HTR-8/SVneo (cell line): ENCODE results near the gene SPACA5B.
"Not testable (repeated sequence)": the region's sequence is repeated elsewhere in the genome, so short reads cannot be mapped to it uniquely, and the experiment has no call there.

ENCODE experiments used
- DNase-seq: peaks from one replicate; pipeline ENCODE4 v3.0.0; 2011; ENCODE audit warnings: low spot score, mixed read lengths; ENCODE audit not compliant: insufficient read length
- FAIRE-seq: peaks from 2 replicates; lab custom pipeline; 2011; peaks lifted over from hg19 to GRCh38; lab: Jason Lieb, UNC

Gene SPACA5B

DNA sequence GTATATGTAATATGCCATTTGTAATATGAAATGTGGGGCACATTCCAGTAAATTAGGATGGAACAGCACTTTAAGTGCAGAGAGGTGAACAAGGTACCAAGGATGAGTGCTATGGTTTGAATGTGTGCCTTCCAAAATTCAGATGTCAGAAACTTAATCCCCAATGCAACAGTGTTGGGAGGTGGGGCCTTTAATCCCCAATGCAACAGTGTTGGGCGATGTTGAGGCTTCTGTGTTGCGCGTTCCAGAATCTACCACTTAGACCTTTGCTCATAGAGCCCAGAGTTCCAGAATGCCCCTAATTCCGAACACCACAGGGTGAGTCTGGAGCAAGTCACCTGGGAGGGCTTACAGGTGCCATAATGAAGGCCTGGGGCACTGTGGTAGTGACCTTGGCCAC, at the start of gene SPACA5B:
Gene SPACA5B (plus strand): TSS at position 301 of the 400 bp plus-strand sequence. CDS start 62 bp downstream, at position 363.
- not testable (repeated sequence) for FAIRE-seq

DNA sequence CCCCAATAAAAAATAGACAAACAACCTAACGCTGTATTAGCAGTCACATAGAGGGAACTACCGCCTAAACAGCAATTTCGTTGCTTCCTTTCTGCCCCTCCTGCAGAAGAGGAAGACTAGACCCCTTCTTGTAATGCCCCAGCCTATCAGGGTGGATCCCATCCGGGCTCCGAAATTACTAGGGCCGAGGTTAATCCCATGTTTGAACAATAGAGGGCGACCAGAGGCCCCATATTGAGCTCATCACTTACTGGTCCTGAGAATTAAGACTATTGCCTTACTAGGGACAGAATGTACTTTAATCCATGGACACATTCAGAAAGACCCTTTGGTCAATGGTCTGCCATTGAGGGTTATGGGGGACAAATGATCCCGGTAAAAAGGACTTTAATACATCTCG, 47.2 kb upstream of the SPACA5B start:
- peak; percentile 33 for DNase-seq
- no peak for FAIRE-seq

More for the DNA sequence above, at the start of gene SPACA5B:
- not testable (repeated sequence) for DNase-seq

DNA sequence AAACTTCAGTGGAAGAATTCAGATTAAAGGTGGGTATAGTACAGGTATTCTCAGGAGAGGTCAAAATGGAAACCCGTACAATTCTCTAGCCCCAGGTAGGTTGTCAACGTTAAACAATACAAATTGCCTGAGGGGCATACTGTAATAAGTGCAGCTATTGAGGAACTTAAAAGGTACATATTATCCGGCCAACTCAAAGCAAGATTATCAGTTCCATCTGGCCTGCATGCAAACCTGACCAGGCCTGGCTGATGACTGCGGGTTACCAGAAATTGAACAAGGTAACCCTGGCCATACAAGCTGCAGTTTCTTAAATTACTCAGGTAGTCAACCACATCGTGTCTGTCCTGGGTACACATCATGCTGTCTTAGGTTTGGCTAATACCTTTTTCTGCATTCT, 46.7 kb upstream of the SPACA5B start:
- DNase-seq (no peak), FAIRE-seq (no peak)

DNA sequence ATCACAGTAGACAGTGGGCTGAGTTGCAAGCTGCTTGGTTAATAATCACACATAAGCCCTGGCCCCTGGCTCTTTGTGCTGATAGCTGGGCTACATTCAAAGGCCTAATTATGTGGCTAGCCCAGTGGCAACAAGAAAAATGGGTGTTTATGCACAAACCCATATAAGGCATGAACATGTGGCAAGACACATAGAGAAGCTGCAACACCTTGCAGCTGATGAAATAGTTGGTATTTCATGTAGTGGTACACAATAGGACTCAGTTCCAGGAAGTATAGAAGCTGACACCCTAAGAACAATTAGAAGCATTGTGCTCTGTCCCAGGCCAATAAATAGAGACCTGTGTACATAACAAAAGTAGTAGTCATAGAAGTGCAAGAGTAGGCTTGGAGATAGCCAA, 44.3 kb upstream of the SPACA5B start:
- FAIRE-seq: no peak

DNA sequence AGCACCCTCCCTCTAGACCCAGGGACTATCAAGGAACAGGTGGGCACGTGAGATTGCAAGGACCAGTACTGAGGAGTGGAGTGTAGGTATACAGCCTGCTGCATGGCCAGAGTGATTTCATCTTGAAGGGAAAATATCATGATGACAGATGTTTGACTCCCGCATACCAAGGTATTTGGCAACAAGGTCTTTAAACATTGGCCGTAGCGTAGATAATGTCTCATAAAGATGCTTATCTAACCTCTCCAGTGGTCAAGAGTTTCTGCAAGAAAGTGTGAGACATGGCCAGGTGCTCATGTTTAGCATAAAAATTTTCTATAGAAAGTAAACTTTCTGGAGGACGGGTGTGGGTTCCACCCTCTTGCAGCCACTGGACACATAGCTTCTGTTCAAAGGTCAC, 40.3 kb upstream of the SPACA5B start:
- FAIRE-seq (no peak), DNase-seq (no peak)

More for the DNA sequence above, 44.3 kb upstream of the SPACA5B start:
- DNase-seq: no peak

DNA sequence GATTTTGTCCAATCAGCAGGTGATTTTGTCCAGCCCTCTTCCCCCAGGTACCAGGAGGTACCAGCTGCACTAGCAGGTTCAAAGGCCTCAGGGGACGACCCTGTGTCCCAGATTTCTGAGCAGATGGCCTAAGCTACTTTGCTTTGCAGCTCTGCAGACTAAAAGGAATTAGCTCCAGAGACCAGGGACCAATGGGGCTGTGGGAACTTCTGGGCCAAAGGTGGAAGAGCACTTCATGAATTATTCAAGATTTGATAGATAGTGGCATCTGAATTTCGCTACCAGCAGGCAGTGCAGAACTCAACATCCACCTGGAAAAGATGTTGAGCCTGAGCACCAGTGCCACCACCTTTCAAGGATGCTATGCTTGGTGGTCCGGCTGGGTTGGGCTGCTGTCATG, 37.9 kb upstream of the SPACA5B start:
- FAIRE-seq, DNase-seq: not testable (repeated sequence)

DNA sequence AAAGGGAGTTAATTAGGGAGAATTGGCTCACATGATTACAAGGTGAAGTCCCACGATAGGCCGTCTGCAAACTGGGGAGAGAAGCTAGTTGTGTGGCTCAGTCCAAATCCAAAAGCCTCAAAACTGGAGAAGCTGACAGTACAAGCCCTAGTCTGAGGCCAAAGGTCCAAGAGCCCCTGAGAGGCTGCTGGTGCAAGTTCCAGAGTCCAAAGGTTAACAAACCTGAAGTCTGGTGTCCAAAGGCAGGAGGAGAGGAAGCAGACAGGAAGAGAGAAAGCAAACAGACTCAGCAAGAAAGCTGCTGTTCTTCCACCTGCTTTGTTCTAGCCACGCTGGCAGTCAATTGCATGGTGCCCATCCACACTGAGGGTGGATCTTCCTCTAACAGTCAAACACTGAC, 29.0 kb upstream of the SPACA5B start:
- DNase-seq (no peak), FAIRE-seq (no peak)

DNA sequence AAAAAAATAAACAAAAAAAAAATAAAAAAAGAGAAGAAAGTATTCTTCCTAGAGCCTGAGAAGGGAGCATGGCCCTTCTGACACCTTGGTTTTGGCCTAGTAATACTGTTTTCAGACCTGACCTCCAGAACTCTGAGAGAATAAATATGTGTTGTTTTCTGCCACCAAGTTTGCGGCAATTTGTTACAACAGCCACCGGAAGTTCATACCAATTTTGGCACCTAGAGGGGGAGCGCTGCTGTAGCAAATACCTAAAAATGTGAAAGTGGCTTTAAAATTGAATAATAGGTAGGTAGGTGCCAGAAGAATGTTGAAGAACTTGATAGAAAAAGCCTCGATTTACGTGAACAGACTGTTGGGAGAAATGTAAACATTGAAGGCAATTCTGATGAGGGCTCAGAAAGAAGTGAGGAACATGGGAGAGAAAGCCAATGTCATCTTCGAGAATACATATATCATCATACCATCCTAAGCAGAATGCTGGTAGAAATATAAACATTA, 27.5 kb upstream of the SPACA5B start:
- DNase-seq (no peak), FAIRE-seq (no peak)

DNA sequence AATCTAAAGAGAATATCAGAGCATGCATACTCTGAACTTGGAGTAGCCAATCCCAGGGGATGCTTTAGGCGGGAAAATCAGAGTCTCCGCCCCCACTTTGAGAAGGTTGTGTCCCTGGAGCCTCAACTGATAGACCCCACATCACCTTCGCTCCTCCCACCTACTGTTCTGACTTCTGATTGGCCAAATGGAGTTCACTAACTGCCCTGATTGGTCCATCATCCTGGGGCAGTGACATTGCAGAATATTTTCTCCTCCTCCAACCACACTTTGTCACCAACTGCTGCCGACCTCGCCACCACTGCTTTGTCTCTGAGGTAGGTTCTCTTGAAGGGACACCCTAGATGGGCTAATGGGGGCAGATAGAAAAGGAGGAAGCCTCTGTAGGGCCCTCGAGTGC, 22.7 kb upstream of the SPACA5B start:
- DNase-seq (no peak), FAIRE-seq (no peak)

DNA sequence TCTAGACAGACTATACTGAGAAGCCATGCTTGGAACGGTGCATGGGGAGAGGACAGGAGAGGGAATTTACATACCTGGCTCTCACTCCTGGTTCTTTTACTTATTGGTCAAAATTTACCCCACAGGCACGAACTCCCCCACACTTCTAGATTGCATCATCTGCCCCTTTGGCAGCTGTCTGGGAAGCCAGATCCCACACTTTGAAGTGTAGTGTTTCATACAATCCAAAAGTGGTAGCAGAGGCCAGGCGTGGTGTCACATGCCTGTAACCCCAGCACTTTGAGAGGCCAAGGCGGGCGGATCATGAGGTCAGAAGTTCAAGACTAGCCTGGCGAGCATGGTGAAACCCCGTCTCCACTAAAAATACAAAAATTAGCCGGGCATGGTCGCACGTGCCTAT, 5.1 kb upstream of the SPACA5B start:
- not testable (repeated sequence) for DNase-seq

DNA sequence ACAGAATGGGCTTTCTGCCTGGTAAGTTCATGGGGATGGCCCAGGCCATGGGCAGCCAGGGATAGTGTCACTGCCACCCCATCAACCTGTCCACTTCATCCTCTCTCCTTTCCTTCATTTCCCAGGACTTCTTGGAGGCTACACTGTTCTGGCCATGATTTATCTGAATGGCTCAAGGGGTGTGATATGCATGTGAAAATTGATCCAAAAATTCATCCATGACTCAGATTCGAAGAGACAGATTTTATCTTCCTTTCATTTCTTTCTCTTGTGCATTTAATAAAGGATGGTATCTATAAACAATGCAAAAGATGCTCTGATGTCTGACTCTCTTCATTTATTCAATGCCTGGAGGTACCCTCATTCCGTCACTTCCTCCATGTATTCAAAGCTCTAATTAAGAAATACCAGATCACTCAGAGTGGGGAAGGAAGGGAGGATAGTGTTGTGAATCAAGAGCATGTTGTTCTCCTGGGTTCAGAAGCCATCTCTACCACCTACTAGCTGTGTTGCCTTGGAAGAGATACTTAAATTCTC, 1.9 kb downstream of the SPACA5B start:
- FAIRE-seq, DNase-seq: not testable (repeated sequence)

More for the DNA sequence above, 5.1 kb upstream of the SPACA5B start:
- FAIRE-seq: not testable (repeated sequence)

DNA sequence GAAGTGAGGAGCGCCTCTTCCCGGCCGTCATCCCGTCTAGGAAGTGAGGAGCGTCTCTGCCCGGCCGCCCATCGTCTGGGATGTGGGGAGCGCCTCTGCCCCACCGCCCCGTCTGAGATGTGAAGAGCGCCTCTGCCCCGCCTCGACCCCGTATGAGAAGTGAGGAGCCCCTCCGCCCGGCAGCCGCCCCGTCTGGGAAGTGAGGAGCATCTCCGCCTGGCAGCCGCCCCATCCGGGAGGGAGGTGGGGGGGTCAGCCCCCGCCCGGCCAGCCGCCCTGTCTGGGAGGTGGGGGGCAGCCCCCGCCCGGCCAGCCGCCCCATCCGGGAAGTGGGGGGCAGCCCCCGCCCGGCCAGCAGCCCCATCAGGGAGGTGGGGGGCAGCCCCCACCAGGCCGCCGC, 8.7 kb downstream of the SPACA5B start:
- not testable (repeated sequence) for DNase-seq, FAIRE-seq

DNA sequence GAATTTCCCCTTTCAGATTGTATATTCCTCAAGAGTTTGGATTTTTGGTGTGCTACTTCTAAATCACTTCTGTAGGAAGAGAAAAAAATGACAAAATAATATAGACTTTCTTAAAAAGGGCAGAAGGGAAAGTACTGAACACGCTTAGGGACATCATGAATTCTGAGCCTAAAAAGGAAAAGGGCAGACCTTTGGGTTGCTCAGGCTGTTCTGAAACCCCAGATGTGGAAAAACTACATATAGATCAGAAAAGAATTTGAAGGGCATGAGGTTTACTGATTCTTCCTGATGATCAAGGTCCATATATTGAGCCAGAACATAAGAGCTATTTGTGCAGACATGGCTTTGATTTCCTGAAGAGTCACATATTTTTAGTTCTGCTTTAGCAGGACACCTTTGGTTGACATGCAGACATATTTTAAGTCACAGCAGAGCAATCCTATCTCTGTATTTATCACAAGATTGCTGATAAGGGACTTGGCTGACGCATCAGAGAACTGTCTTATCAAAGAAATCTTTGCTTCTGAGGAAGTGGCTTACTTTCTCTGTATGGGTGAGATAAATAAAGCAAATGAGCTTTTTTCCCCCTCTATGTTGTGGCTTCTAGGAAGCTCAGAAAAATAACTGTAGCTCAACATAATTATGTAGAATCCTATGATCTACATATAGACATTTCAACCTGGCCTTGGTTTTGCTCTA, 11.5 kb downstream of the SPACA5B start:
- DNase-seq, FAIRE-seq: not testable (repeated sequence)

DNA sequence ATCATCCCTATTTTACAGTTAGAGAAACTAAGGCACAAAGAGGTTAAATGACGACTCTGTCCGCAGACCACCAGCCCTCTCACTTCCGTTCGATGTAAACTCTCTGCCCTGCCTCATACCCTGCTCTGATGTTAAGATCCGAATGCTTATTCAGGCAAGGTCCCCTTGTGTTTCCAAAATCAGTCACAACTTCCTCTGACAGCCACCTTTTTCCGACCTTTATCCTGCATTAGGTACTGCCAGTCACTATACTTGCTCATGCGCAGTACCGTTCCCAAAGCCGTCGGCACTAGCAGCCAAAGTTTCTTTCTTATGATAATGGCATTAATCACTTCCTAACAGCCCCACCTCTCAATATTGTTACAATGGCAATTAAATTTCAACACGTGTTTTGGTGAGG, 12.3 kb downstream of the SPACA5B start:
- FAIRE-seq: not testable (repeated sequence)

DNA sequence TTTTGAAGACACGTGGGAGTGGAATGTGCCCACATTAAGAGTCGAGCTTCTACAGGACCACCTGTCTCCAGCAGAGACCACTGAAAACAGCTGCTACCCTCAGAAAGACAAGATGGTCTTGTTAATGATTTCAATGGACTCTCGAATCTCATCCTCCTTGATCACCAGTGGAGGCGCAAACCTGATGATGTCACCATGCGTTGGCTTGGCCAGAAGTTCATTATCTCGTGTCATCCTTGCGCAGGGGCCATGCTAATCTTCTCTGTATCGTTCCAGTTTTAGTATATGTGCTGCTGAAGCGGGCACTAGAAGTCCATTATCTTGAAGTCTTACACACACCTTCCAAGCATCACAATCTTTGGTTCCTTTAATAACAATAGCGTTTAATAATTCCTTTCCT, 23.3 kb downstream of the SPACA5B start:
- no peak for FAIRE-seq

More for the DNA sequence above, 12.3 kb downstream of the SPACA5B start:
- not testable (repeated sequence) for DNase-seq

DNA sequence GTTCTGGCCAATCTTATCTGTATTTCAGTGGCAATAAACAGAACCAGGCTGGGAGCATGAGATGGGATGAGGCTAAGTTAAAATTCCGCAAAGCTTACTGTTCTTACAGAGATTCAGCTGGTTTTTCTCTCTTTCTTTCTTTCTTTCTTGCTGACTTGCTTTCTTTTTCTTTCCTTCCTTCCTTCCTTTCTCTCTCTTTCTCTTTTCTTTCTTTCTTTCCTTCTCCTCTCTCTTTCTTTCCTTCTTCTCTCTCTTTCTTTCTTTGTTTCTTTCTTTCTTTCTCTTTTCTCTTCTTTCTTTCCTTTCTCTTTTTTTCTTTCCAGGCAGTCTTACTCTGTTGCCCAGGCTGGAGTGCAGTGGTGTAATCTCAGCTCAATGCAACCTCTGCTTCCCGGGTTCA, 24.4 kb downstream of the SPACA5B start:
- no peak for FAIRE-seq
- DNase-seq: no peak

More for the DNA sequence above, 23.3 kb downstream of the SPACA5B start:
- DNase-seq: no peak

DNA sequence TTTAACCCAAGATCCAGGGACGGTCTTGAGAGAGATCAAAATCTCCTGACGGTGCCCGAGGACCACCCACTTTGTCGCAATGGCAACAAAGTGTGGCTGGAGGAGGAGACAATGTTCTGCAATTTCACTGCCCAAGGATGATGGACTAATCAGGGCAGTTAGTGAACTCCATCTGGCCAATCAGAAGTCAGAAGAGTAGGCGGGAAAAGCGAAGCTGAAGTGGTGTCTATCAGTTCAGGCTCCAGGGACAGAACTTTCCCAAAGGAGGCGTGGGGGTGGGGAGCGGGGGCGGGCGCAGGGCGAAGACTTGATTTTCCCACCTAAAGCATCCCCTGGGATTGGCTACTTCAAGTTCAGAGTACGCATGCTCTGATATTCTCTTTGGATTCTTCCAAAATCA, 25.6 kb downstream of the SPACA5B start:
- FAIRE-seq: no peak
- no peak for DNase-seq

DNA sequence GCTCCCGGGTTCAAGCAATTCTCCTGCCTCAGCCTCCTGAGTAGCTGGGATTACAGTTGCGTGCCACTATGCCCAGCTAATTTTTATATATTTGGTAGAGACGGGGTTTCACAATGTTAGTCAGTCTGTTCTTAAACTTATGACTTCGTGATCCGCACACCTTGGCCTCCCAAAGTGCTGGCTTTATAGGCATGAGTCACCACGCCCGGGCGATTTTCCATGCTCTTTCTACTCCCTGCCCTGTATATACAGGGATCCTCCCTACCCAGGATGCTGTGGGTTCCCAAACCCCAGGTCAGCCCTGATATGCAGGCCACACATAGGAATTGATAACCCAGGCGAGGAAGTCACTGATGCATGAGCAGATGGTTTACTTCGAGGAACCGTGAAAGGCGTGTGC, 34.8 kb downstream of the SPACA5B start:
- no peak for FAIRE-seq
- no peak for DNase-seq

DNA sequence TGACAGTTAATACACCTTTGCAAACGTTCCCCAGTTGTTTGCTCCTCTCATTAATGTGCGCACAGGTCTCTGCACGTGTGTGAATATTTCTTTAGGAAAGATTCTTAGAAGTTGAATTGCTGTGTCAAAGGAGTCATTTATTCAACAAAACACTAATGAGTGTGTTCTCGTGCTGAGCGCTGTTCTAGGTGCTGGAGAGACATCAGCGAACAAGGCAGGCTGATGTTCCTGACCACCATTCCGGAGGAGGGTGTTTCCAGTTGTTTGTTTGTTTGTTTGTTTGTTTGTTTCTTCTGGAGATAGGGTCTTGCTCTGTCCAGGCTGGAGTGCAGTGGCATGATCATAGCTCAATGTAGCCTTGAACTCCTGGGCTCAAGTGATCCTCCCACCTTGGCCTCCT, 35.9 kb downstream of the SPACA5B start:
- not testable (repeated sequence) for DNase-seq, FAIRE-seq

DNA sequence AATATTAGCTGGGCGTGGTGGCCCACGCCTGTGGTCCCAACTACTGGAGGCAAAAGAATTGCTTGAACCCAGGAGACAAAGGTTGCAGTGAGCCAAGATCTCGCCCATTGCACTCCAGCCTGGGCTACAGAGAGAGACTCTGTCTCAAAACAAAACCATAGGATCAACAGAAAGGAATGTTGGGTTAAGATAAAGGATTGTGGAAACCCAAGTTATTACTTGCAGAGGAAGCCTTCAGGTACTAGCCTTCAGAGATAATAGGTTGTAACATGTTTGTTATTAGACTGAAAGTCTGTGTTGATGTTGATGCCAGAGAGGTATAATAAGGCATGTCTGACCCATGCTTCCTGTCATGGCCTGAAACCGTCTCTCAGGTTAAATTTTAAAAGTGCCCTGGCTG, 49.3 kb downstream of the SPACA5B start:
- FAIRE-seq: no peak
- DNase-seq: no peak

DNA sequence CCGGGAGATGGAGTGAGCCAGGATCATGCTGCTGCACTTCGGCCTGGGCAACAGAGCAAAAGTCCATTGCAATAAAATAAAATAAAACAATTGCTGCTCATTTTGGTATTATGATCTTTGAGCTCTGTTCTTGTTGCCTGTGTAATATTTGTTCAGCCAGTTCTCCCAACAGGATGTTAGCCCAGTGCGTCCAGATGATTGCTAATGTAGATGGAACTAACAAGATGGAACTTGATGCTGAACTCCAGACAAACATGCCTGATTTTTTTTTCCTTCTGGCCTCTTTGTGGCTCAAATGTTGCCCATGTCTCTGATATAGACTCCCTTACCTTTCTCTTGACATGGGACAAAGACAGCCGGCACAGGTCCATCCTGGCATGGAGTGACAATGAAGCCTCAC, 50.4 kb downstream of the SPACA5B start:
- DNase-seq: no peak
- FAIRE-seq: no peak
